HCT116 (cell line): Measurements from ENCODE around the gene SHCBP1L. TPM values are rescaled to one million over a fixed set of nuclear protein-coding genes. Genes with fewer than 3 reads are reported as not detected.

ENCODE experiments used
- ATAC-seq: fragments of 200-7000 bp; cut with Tn5 transposase; 2 replicates; pipeline ENCODE4 v1.9.1; 2020; ENCODE audit warnings: mild to moderate bottlenecking, moderate library complexity
- BruUV-seq: library from RNA; stranded (reverse); fragments of 400-500 nt; replicated peaks from 2 replicates; lab custom pipeline; 2021; lab: Mats Ljungman, UMichigan
- CTCF ChIA-PET: fragments of 300-600 bp; sonication (Branson Sonifier 250); formaldehyde crosslinking; loops from one replicate; lab custom pipeline; 2021; ENCODE audit warnings: antibody characterized with exemption; lab: Charles Lee
- POLR2A ChIA-PET: fragments of 300-600, 350-600 bp; sonication (Branson Sonifier 250); formaldehyde crosslinking; loops from one replicate; lab custom pipeline; 2021; ENCODE audit warnings: antibody characterized with exemption; lab: Charles Lee
- RAD21 ChIA-PET, 2 experiments: fragments of 300-600 bp; sonication (Branson Sonifier 250); formaldehyde crosslinking; loops; one replicate each; lab custom pipeline; 2023; ENCODE audit warnings: low total read pairs in 2 of 2; ENCODE audit not compliant: uncharacterized antibody in 2 of 2, unreplicated experiment in 2 of 2, low non-redundant PET in 1 of 2; lab: Charles Lee
- DNase-seq: peaks from one replicate; pipeline ENCODE4 v3.0.0-alpha.2; 2010; ENCODE audit warnings: low read depth, low spot score
- H2AFZ ChIP-seq: fragments of 200-600 bp; shearing (Covaris generic), sonication (generic); 2 replicates; pipeline ENCODE4 v1.6.1; 2017; ENCODE audit warnings: low read depth, mixed run types, mixed read lengths, antibody characterized with exemption, low read length; ENCODE audit not compliant: poor library complexity, severe bottlenecking
- H3K27ac ChIP-seq: 2 replicates; pipeline ENCODE4 v1.5.1; 2012; ENCODE audit warnings: low read depth, low read length
- H3K27me3 ChIP-seq: fragments of 200-600 bp; sonication (generic); 2 replicates; pipeline ENCODE4 v1.6.1; 2016; ENCODE audit warnings: mixed run types, low read length, mixed read lengths; ENCODE audit not compliant: insufficient read depth
- H3K36me3 ChIP-seq, 2 experiments: fragments of 200-500 bp in 1 of 2; fragments of 200-600 bp in 1 of 2; sonication (Bioruptor generic) in 1 of 2; sonication (generic) in 1 of 2; 2 replicates each; pipeline versions ENCODE4 v1.5.1 to v1.6.1; 2014 to 2016; ENCODE audit warnings: low read length in 2 of 2, inconsistent platforms in 1 of 2, mixed read lengths in 1 of 2, mixed run types in 1 of 2; ENCODE audit not compliant: insufficient read depth in 2 of 2, control insufficient read depth in 1 of 2
- H3K4me1 ChIP-seq, 2 experiments: fragments of 200-600 bp in 1 of 2; sonication (generic) in 1 of 2; 2 replicates each; pipeline versions ENCODE4 v1.5.1 to v1.6.1; 2012 to 2017; ENCODE audit warnings: low read length in 2 of 2, inconsistent platforms in 1 of 2, mild to moderate bottlenecking in 1 of 2, mixed read lengths in 1 of 2, mixed run types in 1 of 2, moderate library complexity in 1 of 2; ENCODE audit not compliant: insufficient read depth in 2 of 2, control insufficient read depth in 1 of 2
- H3K4me2 ChIP-seq: fragments of 200-600 bp; sonication (generic); 2 replicates; pipeline ENCODE4 v1.6.1; 2017; ENCODE audit warnings: mixed run types, low read length, mixed read lengths
- H3K4me3 ChIP-seq, 2 experiments: fragments of 200-600 bp in 1 of 2; sonication (generic) in 1 of 2; replicated peaks in 1 of 2; 2 replicates each; pipeline ENCODE4 v1.5.1; 2011 to 2016; ENCODE audit warnings: low read length in 2 of 2, control low read depth in 1 of 2, low read depth in 1 of 2, mild to moderate bottlenecking in 1 of 2, mixed read lengths in 1 of 2, mixed run types in 1 of 2
- H3K79me2 ChIP-seq: fragments of 200-600 bp; sonication (generic); 2 replicates; pipeline ENCODE4 v1.6.1; 2017; ENCODE audit warnings: mild to moderate bottlenecking, mixed run types, low read length, moderate library complexity, mixed read lengths; ENCODE audit not compliant: insufficient read depth
- H3K9ac ChIP-seq: fragments of 200-600 bp; sonication (generic); 2 replicates; pipeline ENCODE4 v1.6.1; 2016; ENCODE audit warnings: low read length, mixed read lengths
- H3K9me2 ChIP-seq: fragments of 200-600 bp; sonication (generic), shearing (Covaris generic); 2 replicates; pipeline ENCODE4 v1.6.1; 2017; ENCODE audit warnings: mixed run types, mild to moderate bottlenecking, moderate library complexity; ENCODE audit not compliant: insufficient read depth
- H3K9me3 ChIP-seq, 2 experiments: fragments of 200-500 bp in 1 of 2; fragments of 200-600 bp in 1 of 2; sonication (Bioruptor generic) in 1 of 2; sonication (generic) in 1 of 2; 2 replicates each; pipeline ENCODE4 v1.6.1; 2014 to 2017; ENCODE audit warnings: low read length in 2 of 2, mixed read lengths in 2 of 2, inconsistent platforms in 1 of 2, low read depth in 1 of 2, mild to moderate bottlenecking in 1 of 2, mixed run types in 1 of 2, moderate library complexity in 1 of 2; ENCODE audit not compliant: control insufficient read depth in 1 of 2, insufficient read depth in 1 of 2
- H4K20me1 ChIP-seq: fragments of 200-600 bp; sonication (generic), shearing (Covaris generic); 2 replicates; pipeline ENCODE4 v1.6.1; 2017; ENCODE audit warnings: mixed run types, mild to moderate bottlenecking, moderate library complexity; ENCODE audit not compliant: insufficient read depth
- CBX3 ChIP-seq: IDR thresholded peaks from 2 replicates; pipeline ENCODE4 v1.6.1; 2012; ENCODE audit warnings: low read depth
- CEBPB ChIP-seq: IDR thresholded peaks from 2 replicates; pipeline ENCODE4 v1.6.1; 2012; ENCODE audit warnings: low read depth
- EZH2 ChIP-seq: fragments of 200-600 bp; sonication (generic); IDR thresholded peaks from 2 replicates; pipeline ENCODE4 v1.6.1; 2017; ENCODE audit warnings: antibody characterized with exemption, mixed run types
- EZH2phosphoT487 ChIP-seq: fragments of 200-600 bp; IDR thresholded peaks from 2 replicates; pipeline ENCODE4 v1.6.1; 2018; ENCODE audit warnings: antibody characterized with exemption, borderline replicate concordance
- FOSL1 ChIP-seq: IDR thresholded peaks from 2 replicates; pipeline ENCODE4 v1.6.1; 2012; ENCODE audit warnings: low read depth
- POLR2A ChIP-seq: IDR thresholded peaks from 2 replicates; pipeline ENCODE4 v1.7.0; 2011; ENCODE audit warnings: borderline replicate concordance; ENCODE audit not compliant: insufficient read depth, insufficient read length; ENCODE audit errors: extremely low read depth
- POLR2AphosphoS5 ChIP-seq: IDR thresholded peaks from 2 replicates; pipeline ENCODE4 v1.6.1; 2011; ENCODE audit warnings: mild to moderate bottlenecking, low read depth, low read length, moderate library complexity
- RAD21 ChIP-seq: IDR thresholded peaks from 2 replicates; pipeline ENCODE4 v1.6.1; 2012; ENCODE audit warnings: low read depth, mild to moderate bottlenecking
- SP1 ChIP-seq: IDR thresholded peaks from 2 replicates; pipeline ENCODE4 v1.6.1; 2012; ENCODE audit warnings: low read depth
- SRF ChIP-seq: IDR thresholded peaks from 2 replicates; pipeline ENCODE4 v1.6.1; 2012; ENCODE audit warnings: low read depth
- intact Hi-C: fragments of 100-400 bp; cut with micrococcal nuclease; formaldehyde crosslinking; loops from 2 replicates; pipeline ENCODE4 v1.10.0; 2022
- total RNA-seq: library from RNA; stranded (reverse); gene quantifications from one replicate; pipeline ENCODE4 v1.2.1, GENCODE V29; 2021; ENCODE audit not compliant: unreplicated experiment
- TF ChIP-seq, protein P1 (sequence below): IDR thresholded peaks from 2 replicates; pipeline ENCODE4 v1.6.1; 2012
- TF ChIP-seq, protein P2 (sequence below): IDR thresholded peaks from 2 replicates; pipeline ENCODE4 v1.6.1; 2012
- TF ChIP-seq, protein P3 (sequence below), 3 experiments: fragments of 200-600 bp in 1 of 3; sonication (generic) in 1 of 3; IDR thresholded peaks in 2 of 3; conservative IDR thresholded peaks in 1 of 3; 2 replicates each; pipeline ENCODE4 v1.5.1; 2012 to 2017; ENCODE audit warnings: low read depth in 2 of 3, low read length in 2 of 3, antibody characterized with exemption in 1 of 3, borderline replicate concordance in 1 of 3, control low read depth in 1 of 3, mild to moderate bottlenecking in 1 of 3, mixed read lengths in 1 of 3, mixed run types in 1 of 3, moderate library complexity in 1 of 3; ENCODE audit not compliant: insufficient read depth in 1 of 3
- TF ChIP-seq, protein P4 (sequence below): IDR thresholded peaks from 2 replicates; pipeline ENCODE4 v1.6.1; 2011; ENCODE audit warnings: mild to moderate bottlenecking, low read length, moderate library complexity; ENCODE audit not compliant: insufficient replicate concordance; ENCODE audit errors: extremely low read depth

SHCBP1L gene
- total RNA-seq, 1 experiment from 2014 or later, result not detected

DNA sequence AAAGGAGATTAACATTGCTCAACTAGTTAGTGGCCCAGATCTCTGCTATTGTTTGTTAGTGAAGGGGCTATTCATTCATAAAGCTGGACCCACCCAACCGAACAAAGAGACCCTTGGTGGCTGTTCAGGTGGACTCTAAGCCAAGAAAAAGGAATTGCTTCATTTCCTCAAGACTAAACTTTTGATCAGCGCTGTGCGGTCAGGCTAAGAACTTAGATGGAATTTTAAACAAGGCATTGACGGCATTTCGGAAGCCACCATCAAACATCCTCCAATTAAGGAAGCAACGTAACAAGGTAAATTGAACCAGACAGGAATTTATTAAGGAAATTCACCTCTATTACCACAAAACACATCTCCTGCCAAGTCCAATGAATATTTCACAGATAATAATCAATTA is 19.9 kb upstream of the SHCBP1L start:
- Histone ChIP-seq H3K9me2 (0 out of 2 replicates have a peak, but pooled peaks cover 4% of the 10 kb centered on the region), H3K9ac (no peak overlapping the region), H3K27me3 (no peaks in the 10 kb centered on the region), H4K20me1 (no peaks in the 10 kb centered on the region), H3K79me2 (no peaks in the 10 kb centered on the region), H3K4me3 (no peak overlapping the region), H3K9me3 (no peaks in the 10 kb centered on the region), H3K27ac (no peak overlapping the region), H2AFZ (peak overlapping the region; percentile 0), H3K4me1 (peaks cover 11 to 30% of the 10 kb centered on the region in 2 experiments; a peak in 3 of 4 replicates), H3K4me2 (no peak overlapping the region), H3K36me3 (no peaks in the 10 kb centered on the region)
- POLR2A ChIA-PET, result no interaction called here
- no peak for DNase-seq
- BruUV-seq, result no TSS peak
- RAD21 ChIA-PET, result no interaction called here
- no peak for TF ChIP-seq POLR2A
- TF ChIP-seq CEBPB, result no peak
- TF ChIP-seq, protein P1, sequence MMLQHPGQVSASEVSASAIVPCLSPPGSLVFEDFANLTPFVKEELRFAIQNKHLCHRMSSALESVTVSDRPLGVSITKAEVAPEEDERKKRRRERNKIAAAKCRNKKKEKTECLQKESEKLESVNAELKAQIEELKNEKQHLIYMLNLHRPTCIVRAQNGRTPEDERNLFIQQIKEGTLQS, result no peak
- no peak for TF ChIP-seq EZH2
- TF ChIP-seq, protein P2, sequence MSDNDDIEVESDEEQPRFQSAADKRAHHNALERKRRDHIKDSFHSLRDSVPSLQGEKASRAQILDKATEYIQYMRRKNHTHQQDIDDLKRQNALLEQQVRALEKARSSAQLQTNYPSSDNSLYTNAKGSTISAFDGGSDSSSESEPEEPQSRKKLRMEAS, result no peak
- TF ChIP-seq EZH2phosphoT487, result no peak
- no peak for TF ChIP-seq POLR2AphosphoS5
- TF ChIP-seq, protein P3, sequence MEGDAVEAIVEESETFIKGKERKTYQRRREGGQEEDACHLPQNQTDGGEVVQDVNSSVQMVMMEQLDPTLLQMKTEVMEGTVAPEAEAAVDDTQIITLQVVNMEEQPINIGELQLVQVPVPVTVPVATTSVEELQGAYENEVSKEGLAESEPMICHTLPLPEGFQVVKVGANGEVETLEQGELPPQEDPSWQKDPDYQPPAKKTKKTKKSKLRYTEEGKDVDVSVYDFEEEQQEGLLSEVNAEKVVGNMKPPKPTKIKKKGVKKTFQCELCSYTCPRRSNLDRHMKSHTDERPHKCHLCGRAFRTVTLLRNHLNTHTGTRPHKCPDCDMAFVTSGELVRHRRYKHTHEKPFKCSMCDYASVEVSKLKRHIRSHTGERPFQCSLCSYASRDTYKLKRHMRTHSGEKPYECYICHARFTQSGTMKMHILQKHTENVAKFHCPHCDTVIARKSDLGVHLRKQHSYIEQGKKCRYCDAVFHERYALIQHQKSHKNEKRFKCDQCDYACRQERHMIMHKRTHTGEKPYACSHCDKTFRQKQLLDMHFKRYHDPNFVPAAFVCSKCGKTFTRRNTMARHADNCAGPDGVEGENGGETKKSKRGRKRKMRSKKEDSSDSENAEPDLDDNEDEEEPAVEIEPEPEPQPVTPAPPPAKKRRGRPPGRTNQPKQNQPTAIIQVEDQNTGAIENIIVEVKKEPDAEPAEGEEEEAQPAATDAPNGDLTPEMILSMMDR (IDR thresholded peaks at IDR 0.05 in 2 of 3, conservative IDR thresholded peaks at IDR 0.05 in 1 of 3; ENCODE audit: borderline replicate concordance in 1 of 3, insufficient read depth in 1 of 3, low read depth in 2 of 3, low read length in 2 of 3), result no peak
- no peak for TF ChIP-seq RAD21
- no peak for TF ChIP-seq FOSL1
- no peak for TF ChIP-seq CBX3
- TF ChIP-seq, protein P4, sequence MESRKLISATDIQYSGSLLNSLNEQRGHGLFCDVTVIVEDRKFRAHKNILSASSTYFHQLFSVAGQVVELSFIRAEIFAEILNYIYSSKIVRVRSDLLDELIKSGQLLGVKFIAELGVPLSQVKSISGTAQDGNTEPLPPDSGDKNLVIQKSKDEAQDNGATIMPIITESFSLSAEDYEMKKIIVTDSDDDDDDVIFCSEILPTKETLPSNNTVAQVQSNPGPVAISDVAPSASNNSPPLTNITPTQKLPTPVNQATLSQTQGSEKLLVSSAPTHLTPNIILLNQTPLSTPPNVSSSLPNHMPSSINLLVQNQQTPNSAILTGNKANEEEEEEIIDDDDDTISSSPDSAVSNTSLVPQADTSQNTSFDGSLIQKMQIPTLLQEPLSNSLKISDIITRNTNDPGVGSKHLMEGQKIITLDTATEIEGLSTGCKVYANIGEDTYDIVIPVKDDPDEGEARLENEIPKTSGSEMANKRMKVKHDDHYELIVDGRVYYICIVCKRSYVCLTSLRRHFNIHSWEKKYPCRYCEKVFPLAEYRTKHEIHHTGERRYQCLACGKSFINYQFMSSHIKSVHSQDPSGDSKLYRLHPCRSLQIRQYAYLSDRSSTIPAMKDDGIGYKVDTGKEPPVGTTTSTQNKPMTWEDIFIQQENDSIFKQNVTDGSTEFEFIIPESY, result no peak
- TF ChIP-seq SRF, result no peak
- no peak for TF ChIP-seq SP1
- intact Hi-C loops, result no loop called here
- no peak for ATAC-seq
- CTCF ChIA-PET, result no interaction called here
